ENCODE measurements around the gene CTIF.

The CTIF gene

DNA sequence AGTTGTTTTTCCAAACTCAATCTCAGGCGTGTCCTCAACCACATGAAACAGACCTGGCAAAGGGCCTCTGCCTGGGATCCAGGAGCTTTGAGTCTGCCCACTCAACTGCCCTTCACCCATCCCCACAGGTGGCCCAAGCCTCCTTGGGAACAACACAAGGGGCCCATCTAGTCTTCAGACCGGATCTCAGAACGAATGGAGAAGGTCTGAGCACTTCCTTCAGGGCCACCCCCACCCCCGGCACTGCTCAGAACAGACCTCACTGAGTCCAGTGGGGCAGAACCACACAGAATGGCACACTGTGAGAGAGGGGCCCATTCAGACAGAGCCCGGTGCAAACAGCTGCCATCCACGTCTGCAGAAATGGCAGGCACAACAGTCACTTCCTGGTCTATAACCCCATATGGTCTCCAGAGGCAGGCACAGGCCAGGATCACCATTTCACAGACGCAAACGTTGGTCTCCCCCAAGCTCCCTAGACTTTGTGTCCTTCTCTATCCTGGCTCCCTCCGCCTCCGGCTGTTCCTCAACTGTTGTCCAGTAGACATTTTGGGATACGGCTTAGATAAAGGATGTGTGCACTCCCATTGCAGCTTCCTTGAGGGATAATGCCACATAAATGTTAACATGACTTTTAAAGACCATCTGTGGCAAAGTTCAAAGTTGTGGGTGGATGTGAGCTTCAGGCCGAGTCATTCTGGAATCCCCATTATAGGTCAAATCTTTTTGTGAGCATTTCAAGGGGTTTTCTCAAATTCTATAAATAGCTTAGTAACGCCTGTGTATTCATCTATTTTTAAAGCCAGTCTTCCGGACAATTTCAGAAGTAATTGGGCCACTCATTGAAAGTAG lies 262.3 kb downstream of the CTIF start:
- DNase-seq (ENCODE audit: low read depth) = no peak
- H3K4me3 ChIP-seq (ENCODE audit: low read depth, low read length) = no peak overlapping the region
- TF ChIP-seq, protein P1, sequence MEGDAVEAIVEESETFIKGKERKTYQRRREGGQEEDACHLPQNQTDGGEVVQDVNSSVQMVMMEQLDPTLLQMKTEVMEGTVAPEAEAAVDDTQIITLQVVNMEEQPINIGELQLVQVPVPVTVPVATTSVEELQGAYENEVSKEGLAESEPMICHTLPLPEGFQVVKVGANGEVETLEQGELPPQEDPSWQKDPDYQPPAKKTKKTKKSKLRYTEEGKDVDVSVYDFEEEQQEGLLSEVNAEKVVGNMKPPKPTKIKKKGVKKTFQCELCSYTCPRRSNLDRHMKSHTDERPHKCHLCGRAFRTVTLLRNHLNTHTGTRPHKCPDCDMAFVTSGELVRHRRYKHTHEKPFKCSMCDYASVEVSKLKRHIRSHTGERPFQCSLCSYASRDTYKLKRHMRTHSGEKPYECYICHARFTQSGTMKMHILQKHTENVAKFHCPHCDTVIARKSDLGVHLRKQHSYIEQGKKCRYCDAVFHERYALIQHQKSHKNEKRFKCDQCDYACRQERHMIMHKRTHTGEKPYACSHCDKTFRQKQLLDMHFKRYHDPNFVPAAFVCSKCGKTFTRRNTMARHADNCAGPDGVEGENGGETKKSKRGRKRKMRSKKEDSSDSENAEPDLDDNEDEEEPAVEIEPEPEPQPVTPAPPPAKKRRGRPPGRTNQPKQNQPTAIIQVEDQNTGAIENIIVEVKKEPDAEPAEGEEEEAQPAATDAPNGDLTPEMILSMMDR (IDR thresholded peaks at IDR 0.05; ENCODE audit: control insufficient read depth, extremely low read depth, insufficient read depth) = no peak

DNA sequence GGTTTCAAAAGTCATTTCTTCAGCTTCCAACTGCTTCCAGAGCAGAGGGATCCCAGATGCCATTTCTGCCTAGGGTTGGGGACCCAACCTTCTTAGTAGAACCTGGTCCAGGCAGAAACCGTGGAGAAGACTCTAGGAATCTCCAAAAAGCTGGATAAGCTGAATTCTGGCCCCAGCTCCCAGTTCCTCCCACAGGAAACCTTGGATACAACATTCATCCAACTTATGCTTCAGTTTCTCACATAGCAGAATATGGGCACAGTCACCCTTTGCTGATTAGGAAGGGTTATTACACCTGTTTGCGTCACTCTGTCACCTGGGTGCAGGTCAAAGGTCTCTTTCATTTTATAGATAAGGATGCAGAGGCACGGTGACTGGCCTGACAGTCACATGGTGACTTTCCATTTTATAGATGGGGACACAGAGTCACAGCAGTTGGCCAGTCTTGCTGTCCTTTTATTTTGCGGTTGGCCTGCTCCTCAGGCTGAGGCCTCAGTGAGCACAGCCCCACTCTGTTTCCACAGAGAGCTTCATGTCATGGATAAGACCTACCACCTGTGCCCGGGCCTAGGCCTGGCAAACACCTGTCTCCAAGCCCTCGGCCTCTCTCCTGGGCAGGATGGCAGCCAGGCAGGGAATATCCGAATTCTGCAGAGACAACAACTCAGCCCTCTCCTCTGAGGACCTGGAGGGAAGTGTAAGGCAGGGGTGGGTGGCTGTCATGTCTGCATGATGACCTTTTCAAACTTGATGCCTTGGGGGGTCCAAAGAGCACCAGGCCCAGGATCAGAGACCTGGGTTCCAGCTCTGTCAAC lies 263.1 kb downstream of the CTIF start:
- no peak for DNase-seq (ENCODE audit: low read depth)
- no peak overlapping the region for H3K4me3 ChIP-seq (ENCODE audit: low read depth, low read length)
- TF ChIP-seq, protein P1 (IDR thresholded peaks at IDR 0.05; ENCODE audit: control insufficient read depth, extremely low read depth, insufficient read depth) = no peak

- TF ChIP-seq, protein P1 (IDR thresholded peaks at IDR 0.05; ENCODE audit: control insufficient read depth, extremely low read depth, insufficient read depth) = no peak
- no peak for DNase-seq (ENCODE audit: low read depth)
- H3K4me3 ChIP-seq (ENCODE audit: low read depth, low read length) = no peak overlapping the region
Measured at GRCh38 chr18:48802543-48803290, 263.9 kb downstream of the CTIF start.

- TF ChIP-seq, protein P1 (IDR thresholded peaks at IDR 0.05; ENCODE audit: control insufficient read depth, extremely low read depth, insufficient read depth) = no peak
- DNase-seq (ENCODE audit: low read depth) = no peak
- H3K4me3 ChIP-seq (ENCODE audit: low read depth, low read length) = no peak overlapping the region
Measured at GRCh38 chr18:48803518-48803917, 264.7 kb downstream of the CTIF start.

GRCh38 chr18:48803951-48804855 lies 265.4 kb downstream of the CTIF start:
- TF ChIP-seq, protein P1 (IDR thresholded peaks at IDR 0.05; ENCODE audit: control insufficient read depth, extremely low read depth, insufficient read depth) = no peak
- H3K4me3 ChIP-seq (ENCODE audit: low read depth, low read length) = no peak overlapping the region
- no peak for DNase-seq (ENCODE audit: low read depth)
